Liver (tissue), 9 donors: Measurements from ENCODE around the gene SERPINE1. TPM values are rescaled to one million over a fixed set of nuclear protein-coding genes. Genes with fewer than 3 reads are reported as not detected.

ENCODE experiments used
- DNase-seq: peaks from one replicate; pipeline ENCODE4 v3.0.0-alpha.2; 2017; ENCODE audit warnings: low spot score
- H3K27ac ChIP-seq, 2 donors: one replicate each; pipeline ENCODE4 v1.7.0; 2013; ENCODE audit warnings: inconsistent platforms in 2 of 2, low read length in 2 of 2, control low read depth in 1 of 2, low read depth in 1 of 2, mild to moderate bottlenecking in 1 of 2
- H3K27me3 ChIP-seq, 4 donors: one replicate each; pipeline versions ENCODE4 v1.6.1 to v1.7.0; 2013; ENCODE audit warnings: low read length in 3 of 4, inconsistent platforms in 1 of 4, mild to moderate bottlenecking in 1 of 4, moderate library complexity in 1 of 4; ENCODE audit not compliant: control insufficient read depth in 4 of 4, insufficient read depth in 4 of 4
- H3K36me3 ChIP-seq, 4 donors: one replicate each; pipeline versions ENCODE4 v1.6.1 to v1.7.0; 2013; ENCODE audit warnings: low read length in 3 of 4, mild to moderate bottlenecking in 3 of 4, low read depth in 1 of 4, moderate library complexity in 1 of 4; ENCODE audit not compliant: control insufficient read depth in 4 of 4, insufficient read depth in 3 of 4
- H3K4me1 ChIP-seq, 4 donors: one replicate each; pipeline versions ENCODE4 v1.6.1 to v1.7.0; 2013; ENCODE audit warnings: low read length in 3 of 4, mild to moderate bottlenecking in 3 of 4, moderate library complexity in 1 of 4; ENCODE audit not compliant: control insufficient read depth in 4 of 4, insufficient read depth in 4 of 4
- H3K4me3 ChIP-seq, 3 donors: one replicate each; pipeline versions ENCODE4 v1.6.1 to v1.7.0; 2013; ENCODE audit warnings: low read length in 3 of 3, control low read depth in 1 of 3, low read depth in 1 of 3, mild to moderate bottlenecking in 1 of 3
- H3K9ac ChIP-seq, 2 donors: one replicate each; pipeline ENCODE4 v1.7.0; 2013; ENCODE audit warnings: low read length in 2 of 2, mild to moderate bottlenecking in 2 of 2, moderate library complexity in 2 of 2, control low read depth in 1 of 2, low read depth in 1 of 2
- H3K9me3 ChIP-seq, 4 donors: one replicate each; pipeline versions ENCODE4 v1.6.1 to v1.7.0; 2013; ENCODE audit warnings: low read length in 3 of 4; ENCODE audit not compliant: control insufficient read depth in 4 of 4
- EGR1 ChIP-seq, 2 donors: IDR thresholded peaks; 2 replicates each; pipeline ENCODE4 v1.6.1; 2016 to 2018; ENCODE audit warnings: antibody characterized with exemption in 2 of 2, low read depth in 2 of 2
- FOXA1 ChIP-seq: IDR thresholded peaks from 2 replicates; pipeline ENCODE4 v1.6.1; 2016; ENCODE audit warnings: antibody characterized with exemption
- FOXA2 ChIP-seq: IDR thresholded peaks from 2 replicates; pipeline ENCODE4 v1.6.1; 2016; ENCODE audit warnings: antibody characterized with exemption
- GABPA ChIP-seq, 2 donors: IDR thresholded peaks in 1 of 2; conservative IDR thresholded peaks in 1 of 2; 2 replicates each; pipeline ENCODE4 v1.6.1; 2016; ENCODE audit warnings: antibody characterized with exemption in 2 of 2, mild to moderate bottlenecking in 1 of 2, moderate library complexity in 1 of 2
- HNF4A ChIP-seq, 2 donors: conservative IDR thresholded peaks; 2 replicates each; pipeline ENCODE4 v1.6.1; 2016; ENCODE audit warnings: antibody characterized with exemption in 2 of 2, mild to moderate bottlenecking in 2 of 2
- HNF4G ChIP-seq: IDR thresholded peaks from 2 replicates; pipeline ENCODE4 v1.6.1; 2016; ENCODE audit warnings: antibody characterized with exemption
- JUND ChIP-seq, 2 donors: IDR thresholded peaks; 2 replicates each; pipeline ENCODE4 v1.6.1; 2016; ENCODE audit warnings: antibody characterized with exemption in 2 of 2
- NR2F2 ChIP-seq: IDR thresholded peaks from 2 replicates; pipeline ENCODE4 v1.6.1; 2016; ENCODE audit warnings: antibody characterized with exemption
- RAD21 ChIP-seq, 2 donors: IDR thresholded peaks; 2 replicates each; pipeline ENCODE4 v1.6.1; 2016; ENCODE audit warnings: antibody characterized with exemption in 2 of 2, mild to moderate bottlenecking in 2 of 2
- SP1 ChIP-seq: IDR thresholded peaks from 2 replicates; pipeline ENCODE4 v1.6.1; 2018; ENCODE audit warnings: antibody characterized with exemption, mild to moderate bottlenecking
- TAF1 ChIP-seq: conservative IDR thresholded peaks from 2 replicates; pipeline ENCODE4 v1.6.1; 2016; ENCODE audit warnings: antibody characterized with exemption, mild to moderate bottlenecking
- YY1 ChIP-seq: IDR thresholded peaks from 2 replicates; pipeline ENCODE4 v1.6.1; 2016; ENCODE audit warnings: antibody characterized with exemption, mild to moderate bottlenecking
- WGBS: extraction: QIAGEN DNeasy Blood & Tissue Kit; methylation state at CpG from one replicate; pipeline ENCODE4 v1.1.7; 2013; 5-methylcytosine and 5-hydroxymethylcytosine counted together
- polyA plus RNA-seq, 2 donors: library from polyadenylated mRNA; stranded (reverse) in 1 of 2; unstranded in 1 of 2; fragments of 200-250 nt in 1 of 2; fragments of >200 nt in 1 of 2; fragmentation: Nextera tagmentation in 1 of 2; extraction: Ambion mirVana in 1 of 2; gene quantifications; one replicate each; pipeline versions ENCODE4 v1.2.1 to v1.2.3, GENCODE V29; 2013 to 2015
- total RNA-seq, 2 donors: library from RNA; depleted of rRNA; stranded (reverse); fragments of >200 nt; gene quantifications; one replicate each; pipeline ENCODE4 v1.2.3, GENCODE V29; 2014
- TF ChIP-seq, protein P1 (sequence below): fragments of 150-350 bp; IDR thresholded peaks from 2 replicates; pipeline ENCODE4 v1.5.1; 2017; ENCODE audit warnings: improper control_type of control experiment, low read depth, low read length; ENCODE audit not compliant: missing input control
- TF ChIP-seq, protein P2 (sequence below): IDR thresholded peaks from 2 replicates; pipeline ENCODE4 v1.6.1; 2016; ENCODE audit warnings: antibody characterized with exemption
- TF ChIP-seq, protein P3 (sequence below): IDR thresholded peaks from 2 replicates; pipeline ENCODE4 v1.6.1; 2016; ENCODE audit warnings: antibody characterized with exemption, mild to moderate bottlenecking
- TF ChIP-seq, protein P4 (sequence below): IDR thresholded peaks from 2 replicates; pipeline ENCODE4 v1.6.1; 2016; ENCODE audit warnings: antibody characterized with exemption
- donor health status: healthy.
- donor health status: healthy.
- donor health status: healthy.
- donor health status: healthy.
- donor health status: healthy.

The SERPINE1 gene
- total and polyA plus RNA-seq, 4 donors: 0.93 to 18.6 (median 8.0) TPM

DNA sequence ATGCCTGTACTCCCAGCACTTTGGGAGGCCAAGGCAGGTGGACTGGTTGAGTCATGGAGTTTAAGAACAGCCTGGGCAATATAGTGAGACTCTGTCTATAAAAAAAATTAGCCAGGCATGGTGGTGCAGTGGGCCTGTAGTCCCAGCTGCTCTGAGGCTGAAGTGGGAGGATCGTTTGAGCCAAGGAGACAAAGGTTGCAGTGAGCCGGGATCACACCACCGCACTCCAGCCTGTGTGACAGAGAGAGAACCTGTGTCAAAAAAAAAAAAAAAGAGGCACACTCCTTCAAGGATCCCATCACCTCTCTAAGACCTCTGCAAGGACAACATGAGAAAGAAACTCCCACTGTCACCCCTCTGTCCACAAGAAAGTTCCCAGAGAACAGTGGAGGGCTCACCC, 48.8 kb downstream of the SERPINE1 start:
- Histone ChIP-seq H3K9me3 (no peaks in the 10 kb centered on the region), H3K27ac (no peak overlapping the region), H3K9ac (no peak overlapping the region), H3K27me3 (peaks cover 6 to 17% (median 12%) of the 10 kb centered on the region in 4 donors), H3K4me1 (peaks cover 11 to 28% (median 12%) of the 10 kb centered on the region in 4 donors), H3K4me3 (no peak overlapping the region), H3K36me3 (no peaks in the 10 kb centered on the region)
- 19% methylated on average over 3 of the region's 3 CpGs for WGBS
- TF ChIP-seq RAD21 (IDR thresholded peaks at IDR 0.05) (no peak), EGR1 (IDR thresholded peaks at IDR 0.05; ENCODE audit: low read depth in 2 of 2) (no peak), FOXA2 (no peak), HNF4G (no peak), HNF4A (conservative IDR thresholded peaks at IDR 0.05) (no peak), SP1 (no peak), JUND (IDR thresholded peaks at IDR 0.05) (no peak), TAF1 (no peak), GABPA (IDR thresholded peaks at IDR 0.05 in 1 of 2, conservative IDR thresholded peaks at IDR 0.05 in 1 of 2) (no peak), NR2F2 (no peak), FOXA1 (no peak)
- TF ChIP-seq, protein P1, sequence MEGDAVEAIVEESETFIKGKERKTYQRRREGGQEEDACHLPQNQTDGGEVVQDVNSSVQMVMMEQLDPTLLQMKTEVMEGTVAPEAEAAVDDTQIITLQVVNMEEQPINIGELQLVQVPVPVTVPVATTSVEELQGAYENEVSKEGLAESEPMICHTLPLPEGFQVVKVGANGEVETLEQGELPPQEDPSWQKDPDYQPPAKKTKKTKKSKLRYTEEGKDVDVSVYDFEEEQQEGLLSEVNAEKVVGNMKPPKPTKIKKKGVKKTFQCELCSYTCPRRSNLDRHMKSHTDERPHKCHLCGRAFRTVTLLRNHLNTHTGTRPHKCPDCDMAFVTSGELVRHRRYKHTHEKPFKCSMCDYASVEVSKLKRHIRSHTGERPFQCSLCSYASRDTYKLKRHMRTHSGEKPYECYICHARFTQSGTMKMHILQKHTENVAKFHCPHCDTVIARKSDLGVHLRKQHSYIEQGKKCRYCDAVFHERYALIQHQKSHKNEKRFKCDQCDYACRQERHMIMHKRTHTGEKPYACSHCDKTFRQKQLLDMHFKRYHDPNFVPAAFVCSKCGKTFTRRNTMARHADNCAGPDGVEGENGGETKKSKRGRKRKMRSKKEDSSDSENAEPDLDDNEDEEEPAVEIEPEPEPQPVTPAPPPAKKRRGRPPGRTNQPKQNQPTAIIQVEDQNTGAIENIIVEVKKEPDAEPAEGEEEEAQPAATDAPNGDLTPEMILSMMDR: no peak
- TF ChIP-seq, protein P2, sequence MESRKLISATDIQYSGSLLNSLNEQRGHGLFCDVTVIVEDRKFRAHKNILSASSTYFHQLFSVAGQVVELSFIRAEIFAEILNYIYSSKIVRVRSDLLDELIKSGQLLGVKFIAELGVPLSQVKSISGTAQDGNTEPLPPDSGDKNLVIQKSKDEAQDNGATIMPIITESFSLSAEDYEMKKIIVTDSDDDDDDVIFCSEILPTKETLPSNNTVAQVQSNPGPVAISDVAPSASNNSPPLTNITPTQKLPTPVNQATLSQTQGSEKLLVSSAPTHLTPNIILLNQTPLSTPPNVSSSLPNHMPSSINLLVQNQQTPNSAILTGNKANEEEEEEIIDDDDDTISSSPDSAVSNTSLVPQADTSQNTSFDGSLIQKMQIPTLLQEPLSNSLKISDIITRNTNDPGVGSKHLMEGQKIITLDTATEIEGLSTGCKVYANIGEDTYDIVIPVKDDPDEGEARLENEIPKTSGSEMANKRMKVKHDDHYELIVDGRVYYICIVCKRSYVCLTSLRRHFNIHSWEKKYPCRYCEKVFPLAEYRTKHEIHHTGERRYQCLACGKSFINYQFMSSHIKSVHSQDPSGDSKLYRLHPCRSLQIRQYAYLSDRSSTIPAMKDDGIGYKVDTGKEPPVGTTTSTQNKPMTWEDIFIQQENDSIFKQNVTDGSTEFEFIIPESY: no peak
- TF ChIP-seq, protein P3, sequence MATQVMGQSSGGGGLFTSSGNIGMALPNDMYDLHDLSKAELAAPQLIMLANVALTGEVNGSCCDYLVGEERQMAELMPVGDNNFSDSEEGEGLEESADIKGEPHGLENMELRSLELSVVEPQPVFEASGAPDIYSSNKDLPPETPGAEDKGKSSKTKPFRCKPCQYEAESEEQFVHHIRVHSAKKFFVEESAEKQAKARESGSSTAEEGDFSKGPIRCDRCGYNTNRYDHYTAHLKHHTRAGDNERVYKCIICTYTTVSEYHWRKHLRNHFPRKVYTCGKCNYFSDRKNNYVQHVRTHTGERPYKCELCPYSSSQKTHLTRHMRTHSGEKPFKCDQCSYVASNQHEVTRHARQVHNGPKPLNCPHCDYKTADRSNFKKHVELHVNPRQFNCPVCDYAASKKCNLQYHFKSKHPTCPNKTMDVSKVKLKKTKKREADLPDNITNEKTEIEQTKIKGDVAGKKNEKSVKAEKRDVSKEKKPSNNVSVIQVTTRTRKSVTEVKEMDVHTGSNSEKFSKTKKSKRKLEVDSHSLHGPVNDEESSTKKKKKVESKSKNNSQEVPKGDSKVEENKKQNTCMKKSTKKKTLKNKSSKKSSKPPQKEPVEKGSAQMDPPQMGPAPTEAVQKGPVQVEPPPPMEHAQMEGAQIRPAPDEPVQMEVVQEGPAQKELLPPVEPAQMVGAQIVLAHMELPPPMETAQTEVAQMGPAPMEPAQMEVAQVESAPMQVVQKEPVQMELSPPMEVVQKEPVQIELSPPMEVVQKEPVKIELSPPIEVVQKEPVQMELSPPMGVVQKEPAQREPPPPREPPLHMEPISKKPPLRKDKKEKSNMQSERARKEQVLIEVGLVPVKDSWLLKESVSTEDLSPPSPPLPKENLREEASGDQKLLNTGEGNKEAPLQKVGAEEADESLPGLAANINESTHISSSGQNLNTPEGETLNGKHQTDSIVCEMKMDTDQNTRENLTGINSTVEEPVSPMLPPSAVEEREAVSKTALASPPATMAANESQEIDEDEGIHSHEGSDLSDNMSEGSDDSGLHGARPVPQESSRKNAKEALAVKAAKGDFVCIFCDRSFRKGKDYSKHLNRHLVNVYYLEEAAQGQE: no peak
- TF ChIP-seq, protein P4, sequence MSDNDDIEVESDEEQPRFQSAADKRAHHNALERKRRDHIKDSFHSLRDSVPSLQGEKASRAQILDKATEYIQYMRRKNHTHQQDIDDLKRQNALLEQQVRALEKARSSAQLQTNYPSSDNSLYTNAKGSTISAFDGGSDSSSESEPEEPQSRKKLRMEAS: no peak
- no peak for DNase-seq

DNA sequence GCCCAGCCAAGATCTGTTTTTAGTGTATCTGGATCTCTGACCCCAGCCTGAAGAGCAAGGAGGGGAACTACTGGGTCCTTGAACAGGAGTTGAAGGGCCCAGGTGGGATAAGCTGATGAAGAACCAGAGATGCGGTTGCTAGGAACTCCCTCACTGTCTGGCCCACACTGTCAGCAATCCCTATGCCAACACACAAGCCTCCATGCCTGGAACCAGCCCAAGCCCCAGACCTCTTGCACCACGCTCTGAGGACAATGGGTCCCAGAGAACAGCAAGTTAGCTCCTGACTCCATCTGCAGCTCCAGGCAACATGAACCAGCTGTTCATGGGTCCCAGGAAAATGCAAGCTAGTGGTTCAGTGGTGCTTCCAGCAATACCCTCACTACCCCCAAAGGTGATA, 50.7 kb downstream of the SERPINE1 start:
- H3K9me3 ChIP-seq: no peaks in the 10 kb centered on the region
- peaks cover 5 to 23% (median 7%) of the 10 kb centered on the region in 4 donors for H3K4me1 ChIP-seq
- no peak overlapping the region for H3K27ac ChIP-seq
- H3K36me3 ChIP-seq: no peaks in the 10 kb centered on the region
- DNase-seq: no peak
- H3K27me3 ChIP-seq: peaks cover 0 to 14% (median 11%) of the 10 kb centered on the region in 4 donors
- 85% methylated on average over 2 of the region's 2 CpGs for WGBS
- H3K9ac ChIP-seq: no peak overlapping the region
- no peak overlapping the region for H3K4me3 ChIP-seq
- no peak for TF ChIP-seq HNF4G
- TF ChIP-seq NR2F2: no peak
- no peak for TF ChIP-seq GABPA (IDR thresholded peaks at IDR 0.05 in 1 of 2, conservative IDR thresholded peaks at IDR 0.05 in 1 of 2)
- TF ChIP-seq, protein P4: no peak
- TF ChIP-seq HNF4A (conservative IDR thresholded peaks at IDR 0.05): no peak
- TF ChIP-seq EGR1 (IDR thresholded peaks at IDR 0.05; ENCODE audit: low read depth in 2 of 2): no peak
- TF ChIP-seq, protein P1: no peak
- TF ChIP-seq, protein P2: no peak
- no peak for TF ChIP-seq YY1
- TF ChIP-seq JUND (IDR thresholded peaks at IDR 0.05): no peak
